Measurements from ENCODE around the gene SIGLEC11.
A peak's percentile ranks its signal among the peaks of the same experiment; 100 is the strongest.

The SIGLEC11 gene

GRCh38 chr19:49932731-49933131 lies 28.2 kb downstream of the SIGLEC11 start:
- H3K27me3 ChIP-seq (ENCODE audit: insufficient read depth, low read length) = no peaks in the 10 kb centered on the region
- H2AFZ ChIP-seq (ENCODE audit: low read length) = no peak overlapping the region
- no peaks in the 10 kb centered on the region for H3K9me2 ChIP-seq (ENCODE audit: low read depth, low read length)
- 0 out of 2 replicates have a peak, but pooled peaks cover 2% of the 10 kb centered on the region for H3F3A ChIP-seq (ENCODE audit: insufficient read depth, low read length)
- peaks cover 11% of the 10 kb centered on the region for H3K79me2 ChIP-seq (ENCODE audit: insufficient read depth, low read length)
- TF ChIP-seq CTCF (IDR thresholded peaks at IDR 0.05; ENCODE audit: low read length) = no peak
- TF ChIP-seq EZH2 (IDR thresholded peaks at IDR 0.05; ENCODE audit: borderline replicate concordance, low read length) = no peak
- no peak overlapping the region for H3K9ac ChIP-seq (ENCODE audit: low read length)
- H3K36me3 ChIP-seq (ENCODE audit: insufficient read depth, low read length) = peaks cover 51% of the 10 kb centered on the region
- H3K27ac ChIP-seq (ENCODE audit: low read depth, low read length, poor library complexity, severe bottlenecking) = no peak overlapping the region
- H3K4me1 ChIP-seq (ENCODE audit: insufficient read depth, low read length, severe bottlenecking) = peaks cover 30% of the 10 kb centered on the region
- H3K4me3 ChIP-seq (ENCODE audit: low read depth, low read length, poor library complexity, severe bottlenecking) = no peak overlapping the region
- H3K9me3 ChIP-seq (ENCODE audit: low read length) = no peaks in the 10 kb centered on the region
- no peaks in the 10 kb centered on the region for H4K20me1 ChIP-seq (ENCODE audit: insufficient read depth, low read length)
- H3K4me2 ChIP-seq (ENCODE audit: low read length) = no peak overlapping the region

DNA sequence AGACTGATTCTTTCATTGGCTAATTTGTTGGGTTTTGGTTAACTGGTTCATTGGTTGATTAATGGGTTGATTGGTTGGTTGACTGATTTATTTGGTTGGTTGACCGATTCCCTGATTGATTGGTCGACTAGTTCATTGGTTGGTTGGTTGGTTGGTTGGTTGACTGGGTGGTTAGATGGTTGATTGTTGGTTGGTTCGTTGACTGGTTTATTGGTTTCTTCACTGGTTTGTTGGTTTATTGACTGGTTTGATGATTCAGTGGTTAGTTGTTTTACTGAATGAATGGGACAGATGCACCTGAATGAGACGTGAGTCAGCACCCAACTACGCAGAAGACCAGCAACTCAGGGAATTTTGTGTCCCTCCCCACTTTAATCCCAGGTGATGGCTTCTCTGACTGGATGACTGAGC lies 28.9 kb downstream of the SIGLEC11 start:
- H3K9me3 ChIP-seq (ENCODE audit: low read length) = no peaks in the 10 kb centered on the region
- 0 out of 2 replicates have a peak, but pooled peaks cover 2% of the 10 kb centered on the region for H3F3A ChIP-seq (ENCODE audit: insufficient read depth, low read length)
- H4K20me1 ChIP-seq (ENCODE audit: insufficient read depth, low read length) = no peaks in the 10 kb centered on the region
- H2AFZ ChIP-seq (ENCODE audit: low read length) = no peak overlapping the region
- H3K27me3 ChIP-seq (ENCODE audit: insufficient read depth, low read length) = no peaks in the 10 kb centered on the region
- peaks cover 17% of the 10 kb centered on the region for H3K79me2 ChIP-seq (ENCODE audit: insufficient read depth, low read length)
- H3K9me2 ChIP-seq (ENCODE audit: low read depth, low read length) = no peaks in the 10 kb centered on the region
- no peak overlapping the region for H3K4me2 ChIP-seq (ENCODE audit: low read length)
- peaks cover 58% of the 10 kb centered on the region for H3K36me3 ChIP-seq (ENCODE audit: insufficient read depth, low read length)
- H3K4me3 ChIP-seq (ENCODE audit: low read depth, low read length, poor library complexity, severe bottlenecking) = no peak overlapping the region
- TF ChIP-seq CTCF (IDR thresholded peaks at IDR 0.05; ENCODE audit: low read length) = no peak
- TF ChIP-seq EZH2 (IDR thresholded peaks at IDR 0.05; ENCODE audit: borderline replicate concordance, low read length) = no peak
- peaks cover 36% of the 10 kb centered on the region for H3K4me1 ChIP-seq (ENCODE audit: insufficient read depth, low read length, severe bottlenecking)
- H3K9ac ChIP-seq (ENCODE audit: low read length) = no peak overlapping the region
- no peak overlapping the region for H3K27ac ChIP-seq (ENCODE audit: low read depth, low read length, poor library complexity, severe bottlenecking)

GRCh38 chr19:49931293-49932040 lies 29.5 kb downstream of the SIGLEC11 start:
- Histone ChIP-seq H3K9ac (ENCODE audit: low read length) (no peak overlapping the region), H4K20me1 (ENCODE audit: insufficient read depth, low read length) (no peaks in the 10 kb centered on the region), H3F3A (ENCODE audit: insufficient read depth, low read length) (0 out of 2 replicates have a peak, but pooled peaks cover 2% of the 10 kb centered on the region), H3K4me1 (ENCODE audit: insufficient read depth, low read length, severe bottlenecking) (peaks cover 42% of the 10 kb centered on the region), H3K9me2 (ENCODE audit: low read depth, low read length) (no peaks in the 10 kb centered on the region), H3K79me2 (ENCODE audit: insufficient read depth, low read length) (peaks cover 19% of the 10 kb centered on the region), H2AFZ (ENCODE audit: low read length) (no peak overlapping the region), H3K4me3 (ENCODE audit: low read depth, low read length, poor library complexity, severe bottlenecking) (peak overlapping the region; percentile 89), H3K27ac (ENCODE audit: low read depth, low read length, poor library complexity, severe bottlenecking) (no peak overlapping the region), H3K36me3 (ENCODE audit: insufficient read depth, low read length) (peaks cover 64% of the 10 kb centered on the region), H3K27me3 (ENCODE audit: insufficient read depth, low read length) (no peaks in the 10 kb centered on the region), H3K4me2 (ENCODE audit: low read length) (peak overlapping the region; percentile 71), H3K9me3 (ENCODE audit: low read length) (no peaks in the 10 kb centered on the region)
- no peak for TF ChIP-seq EZH2 (IDR thresholded peaks at IDR 0.05; ENCODE audit: borderline replicate concordance, low read length)
- no peak for TF ChIP-seq CTCF (IDR thresholded peaks at IDR 0.05; ENCODE audit: low read length)

Measured in OCI-LY1 (cell line).